GM12891 (cell line): ENCODE results near the gene ZCCHC7.

Experiments
- DNase-seq: peaks from one replicate; pipeline ENCODE4 v3.0.0; 2011; ENCODE audit warnings: low spot score; ENCODE audit not compliant: insufficient read length
- FAIRE-seq: peaks from 2 replicates; lab custom pipeline; 2011; peaks lifted over from hg19 to GRCh38; lab: Jason Lieb, UNC
- PAX5 ChIP-seq: IDR thresholded peaks from 2 replicates; pipeline ENCODE4 v1.6.1; 2011; ENCODE audit warnings: low read length, moderate library complexity, mild to moderate bottlenecking; ENCODE audit not compliant: insufficient read depth, severe bottlenecking
- POLR2A ChIP-seq: IDR thresholded peaks from 2 replicates; pipeline ENCODE4 v1.6.1; 2011; ENCODE audit warnings: low read depth, low read length, control low read depth
- POLR2AphosphoS5 ChIP-seq: IDR thresholded peaks from 2 replicates; pipeline ENCODE4 v1.6.1; 2011; ENCODE audit warnings: low read depth, low read length, control low read depth
- POU2F2 ChIP-seq: IDR thresholded peaks from 2 replicates; pipeline ENCODE4 v1.6.1; 2011; ENCODE audit warnings: low read depth, mild to moderate bottlenecking, control low read depth, low read length, moderate library complexity
- SPI1 ChIP-seq: IDR thresholded peaks from 2 replicates; pipeline ENCODE4 v1.6.1; 2011; ENCODE audit warnings: low read depth, low read length, control low read depth
- TAF1 ChIP-seq: IDR thresholded peaks from 2 replicates; pipeline ENCODE4 v1.6.1; 2011; ENCODE audit warnings: low read depth, low read length, control low read depth

Gene ZCCHC7

DNA sequence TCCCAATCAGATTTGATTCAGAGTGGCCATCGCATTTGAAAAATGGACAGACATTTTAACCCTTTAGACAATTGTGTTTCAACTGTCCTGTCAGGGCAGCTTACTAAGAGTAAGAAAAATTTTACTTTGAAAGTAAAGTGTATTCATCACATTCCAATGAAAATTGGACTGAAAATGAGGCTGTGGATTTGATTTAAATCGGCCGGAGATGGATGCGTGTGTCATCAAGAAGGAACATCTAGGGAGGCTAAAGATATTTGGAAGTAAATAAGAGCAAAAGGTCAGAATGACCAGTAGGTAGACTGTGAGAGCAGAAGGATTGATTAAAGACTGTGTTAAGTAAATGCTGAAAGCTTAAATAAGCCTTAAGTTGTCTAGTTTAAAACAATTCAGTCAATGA is 1.5 kb downstream of the ZCCHC7 start:
- TF ChIP-seq POLR2A (no peak), PAX5 (no peak), POU2F2 (no peak), POLR2AphosphoS5 (no peak), TAF1 (no peak), SPI1 (no peak)
- DNase-seq (no peak), FAIRE-seq (no peak)

DNA sequence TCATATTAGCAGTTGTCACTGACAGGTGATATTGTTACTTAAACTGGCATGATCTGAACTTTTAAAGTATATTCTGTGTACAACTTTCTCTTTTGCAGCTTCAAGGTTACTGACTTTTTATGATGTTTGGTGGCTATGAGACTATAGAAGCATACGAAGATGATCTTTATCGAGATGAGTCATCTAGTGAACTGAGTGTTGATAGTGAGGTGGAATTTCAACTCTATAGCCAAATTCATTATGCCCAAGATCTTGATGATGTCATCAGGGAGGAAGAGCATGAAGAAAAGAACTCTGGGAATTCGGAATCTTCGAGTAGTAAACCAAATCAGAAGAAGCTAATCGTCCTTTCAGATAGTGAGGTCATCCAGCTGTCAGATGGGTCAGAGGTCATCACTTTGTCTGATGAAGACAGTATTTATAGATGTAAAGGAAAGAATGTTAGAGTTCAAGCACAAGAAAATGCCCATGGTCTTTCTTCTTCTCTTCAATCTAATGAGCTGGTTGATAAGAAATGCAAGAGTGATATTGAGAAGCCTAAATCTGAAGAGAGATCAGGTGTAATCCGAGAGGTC is 5.9 kb downstream of the ZCCHC7 start:
- DNase-seq = no peak
- FAIRE-seq = peak; percentile 74
- TF ChIP-seq PAX5 = no peak
- no peak for TF ChIP-seq POLR2A
- TF ChIP-seq POLR2AphosphoS5 = no peak
- no peak for TF ChIP-seq SPI1
- no peak for TF ChIP-seq POU2F2
- TF ChIP-seq TAF1 = no peak

- TF ChIP-seq POU2F2 (no peak), SPI1 (peak; percentile 33; the same call in 1 of the 2 replicates), TAF1 (no peak)
- DNase-seq (no peak), FAIRE-seq (no peak)
These were observed 6.6 kb downstream of the ZCCHC7 start for GRCh38 chr9:37127018-37127417.

DNA sequence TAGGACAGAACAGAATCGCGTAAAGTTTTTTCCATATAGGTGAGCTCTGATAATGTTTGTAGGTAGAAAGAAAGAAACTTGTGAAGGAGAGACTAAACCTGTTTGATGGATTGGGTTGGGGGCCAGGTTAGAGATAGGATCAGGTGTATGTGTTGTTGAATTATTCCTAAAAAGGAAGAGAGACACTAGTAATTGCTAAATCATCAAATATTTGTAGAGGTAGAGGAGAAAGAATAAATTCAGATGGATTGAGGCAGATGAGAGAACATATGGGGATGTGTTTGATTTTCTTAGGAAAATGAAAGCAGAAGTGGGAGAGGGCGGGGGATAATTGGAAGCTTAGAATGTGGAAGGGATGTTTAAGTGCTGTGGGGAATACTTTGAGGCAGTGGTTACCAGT is 7.7 kb downstream of the ZCCHC7 start:
- TF ChIP-seq SPI1 (peak; percentile 34; the same call in 1 of the 2 replicates), TAF1 (no peak)
- DNase-seq (no peak), FAIRE-seq (no peak)

DNA sequence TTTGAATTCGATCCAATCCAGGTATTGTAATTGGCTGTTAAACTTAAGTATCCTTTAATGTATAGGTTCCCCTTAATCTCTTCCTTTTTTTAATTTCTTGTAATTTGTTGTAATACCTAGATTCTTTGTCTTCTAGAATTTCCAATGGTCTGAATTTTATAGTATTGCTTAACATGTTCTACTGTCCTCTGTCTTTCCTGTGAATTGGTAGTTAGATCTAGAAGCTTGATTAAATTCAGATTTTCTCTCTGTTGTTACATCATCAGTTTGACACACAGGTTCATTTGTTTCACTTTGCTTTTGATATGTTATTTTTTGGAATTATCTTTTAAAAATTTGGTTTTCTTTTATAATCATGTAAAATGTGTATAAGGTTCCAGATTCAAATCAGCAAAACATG is 13.8 kb downstream of the ZCCHC7 start:
- no peak for FAIRE-seq
- TF ChIP-seq POLR2A (no peak), PAX5 (no peak), TAF1 (no peak), POU2F2 (no peak), SPI1 (no peak)
- no peak for DNase-seq

- FAIRE-seq (no peak), DNase-seq (no peak)
- TF ChIP-seq POU2F2 = no peak
- TF ChIP-seq PAX5 = no peak
- no peak for TF ChIP-seq POLR2A
- TF ChIP-seq SPI1 = no peak
- no peak for TF ChIP-seq TAF1
- no peak for TF ChIP-seq POLR2AphosphoS5
These were observed 20.6 kb downstream of the ZCCHC7 start for GRCh38 chr9:37141015-37141414.

GRCh38 chr9:37144762-37145161 is 24.4 kb downstream of the ZCCHC7 start:
- DNase-seq = no peak
- TF ChIP-seq TAF1 (no peak), POU2F2 (no peak), POLR2AphosphoS5 (no peak), SPI1 (peak; percentile 63)
- peak; percentile 84 for FAIRE-seq

DNA sequence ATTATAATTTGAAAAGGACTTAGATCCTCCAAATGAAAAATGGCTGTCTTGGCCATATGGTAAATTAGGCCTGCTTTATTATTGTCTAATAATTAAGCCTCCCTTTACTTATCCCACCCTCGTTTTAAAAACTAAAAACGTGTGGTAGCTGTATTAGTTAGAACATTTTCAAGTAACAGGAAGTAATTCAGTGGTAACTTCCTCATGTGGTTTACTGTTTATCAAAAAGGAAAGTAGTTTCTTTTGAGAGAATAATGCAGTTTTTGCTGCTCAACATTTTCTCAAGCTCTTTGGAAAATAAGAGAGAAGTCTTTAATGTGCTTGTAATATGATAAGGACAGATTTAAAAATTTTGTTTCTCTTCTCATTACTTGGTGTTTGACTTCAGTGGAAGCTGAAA is 26.0 kb downstream of the ZCCHC7 start:
- no peak for DNase-seq
- TF ChIP-seq SPI1 (no peak), POLR2AphosphoS5 (no peak), PAX5 (no peak), POU2F2 (no peak), POLR2A (no peak), TAF1 (no peak)
- FAIRE-seq = no peak

DNA sequence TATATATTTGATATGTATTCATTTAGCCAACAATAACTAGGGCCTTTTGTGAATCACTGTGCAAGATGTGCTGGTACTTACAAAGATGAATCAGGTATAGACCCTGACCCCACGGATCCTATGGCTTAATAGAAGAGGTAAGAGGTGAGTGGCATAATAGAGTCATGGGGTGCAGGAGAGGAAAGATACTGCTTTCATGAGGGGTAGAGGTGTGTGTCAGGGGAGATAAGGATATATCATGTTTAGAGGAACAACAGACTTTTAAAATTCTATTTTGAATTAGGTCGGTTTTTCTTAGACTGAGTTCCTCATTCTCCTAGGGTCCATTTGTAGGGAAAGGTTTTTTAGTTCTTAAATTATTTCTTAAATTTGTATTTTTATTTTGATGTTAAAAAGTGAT is 27.8 kb downstream of the ZCCHC7 start:
- peak; percentile 48 for FAIRE-seq
- no peak for DNase-seq
- no peak for TF ChIP-seq POLR2AphosphoS5
- TF ChIP-seq POU2F2 = no peak
- TF ChIP-seq TAF1 = no peak
- TF ChIP-seq PAX5 = no peak
- no peak for TF ChIP-seq POLR2A
- no peak for TF ChIP-seq SPI1

GRCh38 chr9:37149666-37150308 is 29.4 kb downstream of the ZCCHC7 start:
- DNase-seq = no peak
- no peak for FAIRE-seq
- TF ChIP-seq POU2F2 (no peak), POLR2AphosphoS5 (no peak), TAF1 (no peak), POLR2A (no peak), SPI1 (no peak), PAX5 (no peak)

GRCh38 chr9:37150415-37150814 is 30.0 kb downstream of the ZCCHC7 start:
- FAIRE-seq (no peak), DNase-seq (no peak)
- TF ChIP-seq TAF1 (no peak), PAX5 (no peak), POU2F2 (no peak), POLR2A (no peak), POLR2AphosphoS5 (no peak), SPI1 (no peak)

DNA sequence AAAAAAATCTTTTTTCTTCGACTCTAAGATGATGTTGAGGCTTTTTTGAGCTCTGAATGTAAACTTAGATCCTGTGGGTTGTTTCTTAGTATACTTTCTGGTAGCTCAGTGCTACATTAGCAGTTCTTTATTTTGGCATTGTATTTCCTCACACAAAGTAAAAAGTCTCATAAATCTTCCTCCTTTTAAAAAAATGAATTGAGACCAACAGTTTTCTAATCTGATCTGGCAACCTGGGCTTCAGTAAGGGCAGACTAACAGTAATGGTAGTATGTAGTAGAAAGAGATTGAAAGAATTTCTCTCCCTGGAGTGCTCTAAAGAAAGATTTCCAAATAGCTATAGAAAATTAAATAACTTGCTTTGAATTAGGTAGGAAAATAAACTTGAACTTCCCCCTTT is 31.4 kb downstream of the ZCCHC7 start:
- DNase-seq (no peak), FAIRE-seq (no peak)
- no peak for TF ChIP-seq SPI1
- no peak for TF ChIP-seq TAF1
- no peak for TF ChIP-seq POLR2AphosphoS5
- no peak for TF ChIP-seq POU2F2
- no peak for TF ChIP-seq POLR2A
- no peak for TF ChIP-seq PAX5
